Glutamatergic neuron (in vitro differentiated cells): Measurements from ENCODE around the gene RAP1GAP2. TPM values are rescaled to one million over a fixed set of nuclear protein-coding genes. Genes with fewer than 3 reads are reported as not detected.
A peak's percentile ranks its signal among the peaks of the same experiment; 100 is the strongest.

ENCODE experiments used
- DNase-seq: peaks from one replicate; pipeline ENCODE4 v3.0.0; 2022
- H3K27ac Mint-ChIP-seq: one replicate; pipeline ENCODE4 v1.8.0; 2020; ENCODE audit warnings: mild to moderate bottlenecking, mixed read lengths, inconsistent platforms; ENCODE audit not compliant: unreplicated experiment
- H3K27me3 Mint-ChIP-seq: one replicate; pipeline ENCODE4 v1.8.0; 2020; ENCODE audit warnings: mild to moderate bottlenecking, moderate library complexity, mixed read lengths, inconsistent platforms; ENCODE audit not compliant: unreplicated experiment
- H3K36me3 Mint-ChIP-seq: one replicate; pipeline ENCODE4 v1.8.0; 2020; ENCODE audit warnings: mild to moderate bottlenecking, mixed read lengths, inconsistent platforms; ENCODE audit not compliant: unreplicated experiment
- H3K4me1 Mint-ChIP-seq: one replicate; pipeline ENCODE4 v1.8.0; 2020; ENCODE audit warnings: mild to moderate bottlenecking, low read depth, mixed read lengths, inconsistent platforms; ENCODE audit not compliant: unreplicated experiment
- H3K4me3 Mint-ChIP-seq: one replicate; pipeline ENCODE4 v1.8.0; 2020; ENCODE audit warnings: mild to moderate bottlenecking, mixed read lengths, inconsistent platforms; ENCODE audit not compliant: unreplicated experiment
- H3K9me3 Mint-ChIP-seq: one replicate; pipeline ENCODE4 v1.8.0; 2020; ENCODE audit warnings: mild to moderate bottlenecking, moderate library complexity, mixed read lengths, inconsistent platforms; ENCODE audit not compliant: unreplicated experiment
- total RNA-seq: library from RNA; stranded (reverse); fragmentation: NEBNext Ultra II Directional; extraction: Animal tissue kit (Norgen Biotek cat#: 25700); gene quantifications from one replicate; pipeline ENCODE4 v1.2.1, GENCODE V29; 2021; ENCODE audit not compliant: unreplicated experiment
- TF ChIP-seq, protein P1 (sequence below): fragments of 200-600 bp; sonication (generic); IDR thresholded peaks from one replicate; pipeline ENCODE4 v1.5.0; 2021; ENCODE audit not compliant: partially characterized antibody, unreplicated experiment

RAP1GAP2 gene
- total RNA-seq, 1 donor from 2014 or later = 86.0 TPM

- peaks cover 33% of the 10 kb centered on the region for H3K4me1 Mint-ChIP-seq
- TF ChIP-seq, protein P1, sequence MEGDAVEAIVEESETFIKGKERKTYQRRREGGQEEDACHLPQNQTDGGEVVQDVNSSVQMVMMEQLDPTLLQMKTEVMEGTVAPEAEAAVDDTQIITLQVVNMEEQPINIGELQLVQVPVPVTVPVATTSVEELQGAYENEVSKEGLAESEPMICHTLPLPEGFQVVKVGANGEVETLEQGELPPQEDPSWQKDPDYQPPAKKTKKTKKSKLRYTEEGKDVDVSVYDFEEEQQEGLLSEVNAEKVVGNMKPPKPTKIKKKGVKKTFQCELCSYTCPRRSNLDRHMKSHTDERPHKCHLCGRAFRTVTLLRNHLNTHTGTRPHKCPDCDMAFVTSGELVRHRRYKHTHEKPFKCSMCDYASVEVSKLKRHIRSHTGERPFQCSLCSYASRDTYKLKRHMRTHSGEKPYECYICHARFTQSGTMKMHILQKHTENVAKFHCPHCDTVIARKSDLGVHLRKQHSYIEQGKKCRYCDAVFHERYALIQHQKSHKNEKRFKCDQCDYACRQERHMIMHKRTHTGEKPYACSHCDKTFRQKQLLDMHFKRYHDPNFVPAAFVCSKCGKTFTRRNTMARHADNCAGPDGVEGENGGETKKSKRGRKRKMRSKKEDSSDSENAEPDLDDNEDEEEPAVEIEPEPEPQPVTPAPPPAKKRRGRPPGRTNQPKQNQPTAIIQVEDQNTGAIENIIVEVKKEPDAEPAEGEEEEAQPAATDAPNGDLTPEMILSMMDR = no peak
Observed at GRCh38 chr17:2795441-2796163, 636 bp upstream of the RAP1GAP2 start.

DNA sequence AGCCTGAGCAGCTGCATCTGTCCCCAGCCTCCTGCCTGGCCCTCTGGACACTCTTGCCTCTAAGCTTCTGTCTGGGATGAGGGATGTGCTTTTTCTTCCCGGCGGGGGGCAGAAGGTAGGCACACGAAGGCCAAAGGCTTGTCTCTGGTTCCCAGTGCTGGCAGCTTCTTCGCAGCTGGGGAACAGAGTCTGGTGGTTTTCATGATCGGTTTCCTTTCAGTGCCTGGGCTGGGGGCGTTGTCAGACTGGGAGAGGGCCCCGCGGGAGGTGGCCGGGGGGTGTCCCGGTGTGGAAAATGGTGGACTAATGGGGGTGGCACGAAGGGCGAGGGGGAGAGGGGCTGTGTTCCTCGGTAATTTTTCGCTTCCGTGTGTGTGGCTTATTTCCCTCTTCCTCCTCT is 988 bp downstream of the RAP1GAP2 start:
- TF ChIP-seq, protein P1 = no peak
- H3K27ac Mint-ChIP-seq = no peak overlapping the region

More at GRCh38 chr17:2795441-2796163, 636 bp upstream of the RAP1GAP2 start:
- Mint-ChIP-seq H3K4me3 (no peak overlapping the region), H3K27ac (no peak overlapping the region), H3K36me3 (no peaks in the 10 kb centered on the region), H3K9me3 (peaks cover 3% of the 10 kb centered on the region), H3K27me3 (peaks cover 8% of the 10 kb centered on the region)
- no peak for DNase-seq

GRCh38 chr17:2797637-2798036 is 1.4 kb downstream of the RAP1GAP2 start:
- TF ChIP-seq, protein P1 = no peak
- Mint-ChIP-seq H3K9me3 (peaks cover 9% of the 10 kb centered on the region), H3K27me3 (peaks cover 19% of the 10 kb centered on the region), H3K27ac (no peak overlapping the region), H3K4me3 (no peak overlapping the region), H3K4me1 (peaks cover 44% of the 10 kb centered on the region), H3K36me3 (no peaks in the 10 kb centered on the region)
- no peak for DNase-seq

More for the DNA sequence above, 988 bp downstream of the RAP1GAP2 start:
- DNase-seq = no peak
- Mint-ChIP-seq H3K4me3 (no peak overlapping the region), H3K4me1 (peaks cover 40% of the 10 kb centered on the region), H3K27me3 (peaks cover 18% of the 10 kb centered on the region), H3K36me3 (no peaks in the 10 kb centered on the region), H3K9me3 (peaks cover 9% of the 10 kb centered on the region)

GRCh38 chr17:2798188-2798587 is 1.9 kb downstream of the RAP1GAP2 start:
- peaks cover 14% of the 10 kb centered on the region for H3K9me3 Mint-ChIP-seq
- no peak overlapping the region for H3K27ac Mint-ChIP-seq
- peaks cover 23% of the 10 kb centered on the region for H3K27me3 Mint-ChIP-seq
- DNase-seq = no peak
- H3K4me1 Mint-ChIP-seq = peaks cover 50% of the 10 kb centered on the region
- H3K4me3 Mint-ChIP-seq = no peak overlapping the region
- TF ChIP-seq, protein P1 = no peak
- no peaks in the 10 kb centered on the region for H3K36me3 Mint-ChIP-seq

DNA sequence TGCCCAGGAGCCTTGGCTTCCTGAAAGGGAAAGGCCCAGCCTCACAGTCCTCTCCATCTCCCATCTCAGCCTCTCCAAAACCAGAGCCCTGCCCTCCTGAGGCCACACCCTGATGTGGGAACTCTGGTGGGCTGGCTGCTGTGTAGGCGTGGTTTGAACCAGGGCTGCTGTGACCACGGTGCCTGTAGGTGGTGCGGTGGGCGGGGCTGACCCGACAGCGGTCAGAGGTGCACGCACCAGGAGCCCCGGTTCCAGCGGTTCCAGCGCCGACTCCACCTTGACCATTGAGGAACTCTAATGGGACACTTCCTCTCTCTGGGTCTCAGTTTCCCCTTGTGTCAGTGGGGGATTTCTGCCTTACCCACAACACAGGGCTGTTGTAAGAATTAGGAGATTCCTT is 2.4 kb downstream of the RAP1GAP2 start:
- no peak for DNase-seq
- Mint-ChIP-seq H3K36me3 (no peaks in the 10 kb centered on the region), H3K4me3 (peak overlapping the region; percentile 72), H3K9me3 (peaks cover 16% of the 10 kb centered on the region), H3K27ac (peak overlapping the region; percentile 65), H3K4me1 (peaks cover 52% of the 10 kb centered on the region), H3K27me3 (peaks cover 26% of the 10 kb centered on the region)
- TF ChIP-seq, protein P1 = no peak
